ENCODE results near the gene FCHSD2. TPM values are rescaled to one million over a fixed set of nuclear protein-coding genes. Genes with fewer than 3 reads are reported as not detected.

FCHSD2 gene
- 16.3 and 19.3 TPM in 2 replicates for total RNA-seq

DNA sequence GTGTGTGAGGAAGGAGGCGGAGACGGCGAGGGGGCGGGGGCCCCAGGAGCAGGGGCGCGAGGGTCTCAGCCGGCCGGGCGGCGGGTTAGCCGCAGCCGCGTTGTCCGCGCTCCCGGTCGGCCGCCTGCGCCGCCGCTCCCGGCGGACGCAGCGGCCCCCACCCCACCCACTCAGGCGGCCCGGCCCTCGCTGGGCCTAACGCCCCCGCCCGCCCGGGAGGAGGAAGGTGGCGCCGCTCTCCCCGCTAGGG is at the start of gene FCHSD2:
Gene FCHSD2, minus strand, starts transcription at position 191 of the 250 bp plus-strand sequence. CDS start 441 bp downstream, outside the sequence.

DNA sequence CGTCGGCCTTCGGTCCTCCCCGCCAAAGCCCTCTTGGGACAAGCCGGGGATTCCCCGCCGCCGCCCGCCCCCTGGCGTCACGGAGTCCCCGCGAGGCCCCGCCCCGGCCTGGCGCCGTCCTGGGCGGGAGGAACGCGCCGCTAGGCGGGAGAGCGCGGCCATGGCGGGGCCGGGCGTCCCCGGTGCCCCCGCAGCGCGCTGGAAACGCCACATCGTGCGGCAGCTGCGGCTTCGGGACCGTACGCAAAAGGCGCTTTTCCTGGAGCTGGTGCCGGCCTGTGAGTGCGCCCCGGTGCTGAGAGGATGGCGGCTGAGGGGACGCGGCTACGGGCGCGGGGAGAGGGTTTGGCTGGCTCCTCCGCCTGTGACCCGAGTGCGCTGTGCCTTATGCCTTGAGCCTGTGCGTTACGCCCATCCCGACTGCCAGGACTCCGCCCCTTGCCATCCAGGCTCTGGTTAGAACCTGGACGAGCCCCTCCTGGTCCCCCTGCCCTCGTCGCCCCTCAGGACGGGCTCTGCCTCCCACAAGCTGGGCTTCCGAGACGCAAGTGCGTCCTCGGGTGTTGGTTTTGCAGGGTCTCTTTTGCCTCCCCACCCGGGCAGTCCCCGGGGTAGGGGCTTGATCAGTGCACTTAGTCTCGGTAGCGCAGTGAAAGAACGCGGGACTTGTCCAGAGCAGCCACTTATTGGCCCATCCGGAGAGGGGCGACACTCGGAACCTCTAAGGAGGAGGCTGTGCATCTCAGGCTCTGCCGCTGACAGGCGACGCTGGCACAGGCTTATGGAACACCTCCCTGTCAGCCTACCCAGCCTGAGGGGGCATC is 327.6 kb downstream of the FCHSD2 start, which contains the start of gene ATG16L2:
Gene ATG16L2, plus strand, starts transcription at position 126 of the 824 bp plus-strand sequence. Its CDS starts 35 bp downstream, at position 161.

GRCh38 chr11:72793425-72794367 is 348.4 kb downstream of the FCHSD2 start, which contains the start of gene STARD10:
STARD10 (minus strand) TSS chr11:72794047; CDS start chr11:72781181, 12,866 bp downstream.

Small RNAs within 50 kb of the gene (small RNA-seq; reads per million reads assigned to genes)
- gene RNU6-672P (ENCODE audit: low replicate concordance), result not detected

Other genes starting within 250 kb of the FCHSD2 start
- 0.22 and 0.57 TPM in 2 replicates for gene P2RY2, start 76.0 kb upstream of the FCHSD2 start, total RNA-seq
- gene P2RY6, start 130.0 kb upstream of the FCHSD2 start, total RNA-seq, result under 0.01 and 0.72 TPM in 2 replicates
- gene ARHGEF17, start 166.0 kb upstream of the FCHSD2 start, total RNA-seq, result 48.4 and 67.6 TPM in 2 replicates
- 3.5 and 9.9 TPM in 2 replicates for gene RELT, start 234.1 kb upstream of the FCHSD2 start, total RNA-seq

All from placental pericyte (primary cell).